ENCODE data around the gene COLQ.
"Not testable (repeated sequence)": the region's sequence is repeated elsewhere in the genome, so short reads cannot be mapped to it uniquely, and the experiment has no call there.

Gene COLQ

DNA sequence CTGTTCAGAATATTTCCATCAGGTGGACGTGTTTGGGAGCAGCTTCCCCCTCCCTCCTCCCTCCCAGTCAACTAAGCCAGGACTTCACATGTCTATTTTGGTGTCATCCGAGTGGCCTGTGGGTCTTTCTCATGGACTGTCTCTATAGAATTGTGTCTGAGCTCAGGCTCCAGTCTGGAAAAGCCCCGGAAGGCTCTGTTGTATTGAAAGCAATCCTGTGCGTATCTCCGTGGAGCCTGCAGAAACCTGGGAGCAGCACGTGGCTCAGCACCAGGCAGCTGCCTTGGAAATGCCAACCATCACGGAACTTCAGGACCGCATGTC, 25.2 kb downstream of the COLQ start:
- Histone ChIP-seq H3K9me3 (ENCODE audit: control insufficient read depth, low read length) (no peaks in the 10 kb centered on the region), H3K27ac (ENCODE audit: insufficient read depth, low read length, poor library complexity, severe bottlenecking) (no peak overlapping the region), H3K4me3 (ENCODE audit: insufficient read depth, low read depth, low read length, poor library complexity, severe bottlenecking) (no peak overlapping the region), H3K4me1 (ENCODE audit: control insufficient read depth, insufficient read depth, low read length, poor library complexity, severe bottlenecking) (no peaks in the 10 kb centered on the region), H3K36me3 (ENCODE audit: control insufficient read depth, insufficient read depth, low read length) (no peaks in the 10 kb centered on the region), H3K27me3 (replicated peaks; ENCODE audit: control insufficient read depth, insufficient read depth, low read length, poor library complexity, severe bottlenecking) (no peaks in the 10 kb centered on the region)
- no peak for DNase-seq

DNA sequence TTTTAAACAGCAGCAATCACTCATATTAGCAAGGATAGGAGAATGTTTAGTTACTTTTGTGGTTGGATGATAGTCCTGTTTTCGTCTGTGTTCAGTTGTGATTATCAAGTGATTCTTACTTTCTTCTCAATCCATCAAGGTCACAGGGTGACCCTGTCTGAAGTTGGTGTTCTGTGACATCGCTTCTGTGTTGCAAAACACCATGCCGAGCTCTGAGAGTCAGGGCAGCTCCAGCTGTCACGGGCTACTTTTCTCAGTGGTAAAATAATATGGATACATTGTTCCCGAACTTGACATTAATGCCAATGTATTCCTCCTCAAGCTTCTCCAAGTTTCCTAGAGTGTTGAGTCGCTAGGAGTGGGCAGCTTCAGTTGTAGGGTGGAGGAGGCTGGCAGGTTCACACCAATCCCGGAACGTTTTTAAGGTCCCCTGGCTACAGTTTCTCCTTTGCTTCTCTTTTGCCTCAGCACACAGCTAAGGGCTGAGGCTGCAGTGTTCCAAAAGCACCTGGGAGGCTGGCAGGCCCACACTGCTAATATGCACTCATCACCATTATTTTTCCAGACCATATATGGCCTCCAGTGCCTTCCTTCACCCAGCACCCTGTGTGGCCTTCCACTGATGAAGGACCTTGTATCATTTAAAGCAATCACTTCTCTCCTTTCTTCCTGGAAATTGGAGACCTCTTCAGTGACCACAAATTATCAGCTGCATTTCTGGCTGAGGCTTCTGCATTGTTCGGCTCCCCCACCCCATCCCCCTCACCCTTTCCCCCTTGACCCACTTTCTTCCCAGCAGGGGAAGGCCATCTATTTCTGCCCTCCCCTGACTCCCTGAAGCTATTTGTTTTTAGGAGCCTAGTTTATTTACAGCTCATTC, 25.8 kb downstream of the COLQ start:
- no peak for DNase-seq
- Histone ChIP-seq H3K9me3 (ENCODE audit: control insufficient read depth, low read length) (no peaks in the 10 kb centered on the region), H3K27ac (ENCODE audit: insufficient read depth, low read length, poor library complexity, severe bottlenecking) (no peak overlapping the region), H3K27me3 (replicated peaks; ENCODE audit: control insufficient read depth, insufficient read depth, low read length, poor library complexity, severe bottlenecking) (no peaks in the 10 kb centered on the region), H3K4me1 (ENCODE audit: control insufficient read depth, insufficient read depth, low read length, poor library complexity, severe bottlenecking) (no peaks in the 10 kb centered on the region), H3K36me3 (ENCODE audit: control insufficient read depth, insufficient read depth, low read length) (no peaks in the 10 kb centered on the region), H3K4me3 (ENCODE audit: insufficient read depth, low read depth, low read length, poor library complexity, severe bottlenecking) (no peak overlapping the region)

DNA sequence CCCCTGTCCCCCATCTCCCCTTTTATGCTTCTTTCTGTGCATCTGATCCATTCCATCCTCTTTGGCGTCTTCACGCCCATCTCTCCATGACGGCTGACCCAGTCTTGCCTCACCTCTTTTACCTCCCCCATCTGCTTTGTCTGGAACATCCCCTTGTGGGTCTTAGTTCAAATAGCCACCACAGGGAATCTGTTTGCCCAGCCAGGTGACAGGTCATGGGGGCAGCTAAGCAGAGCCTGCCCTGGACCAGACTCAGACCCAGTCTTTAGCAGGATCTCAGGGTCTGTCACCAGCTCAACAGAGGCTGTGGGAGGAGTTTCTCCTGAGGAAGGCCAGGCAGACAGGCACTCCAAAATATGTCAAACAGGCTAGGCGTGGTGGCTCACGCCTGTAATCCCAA, 28.1 kb downstream of the COLQ start:
- no peak for DNase-seq
- Histone ChIP-seq H3K4me3 (ENCODE audit: insufficient read depth, low read depth, low read length, poor library complexity, severe bottlenecking) (no peak overlapping the region), H3K36me3 (ENCODE audit: control insufficient read depth, insufficient read depth, low read length) (no peaks in the 10 kb centered on the region), H3K9me3 (ENCODE audit: control insufficient read depth, low read length) (no peaks in the 10 kb centered on the region), H3K27me3 (replicated peaks; ENCODE audit: control insufficient read depth, insufficient read depth, low read length, poor library complexity, severe bottlenecking) (no peaks in the 10 kb centered on the region), H3K27ac (ENCODE audit: insufficient read depth, low read length, poor library complexity, severe bottlenecking) (no peak overlapping the region), H3K4me1 (ENCODE audit: control insufficient read depth, insufficient read depth, low read length, poor library complexity, severe bottlenecking) (no peaks in the 10 kb centered on the region)

DNA sequence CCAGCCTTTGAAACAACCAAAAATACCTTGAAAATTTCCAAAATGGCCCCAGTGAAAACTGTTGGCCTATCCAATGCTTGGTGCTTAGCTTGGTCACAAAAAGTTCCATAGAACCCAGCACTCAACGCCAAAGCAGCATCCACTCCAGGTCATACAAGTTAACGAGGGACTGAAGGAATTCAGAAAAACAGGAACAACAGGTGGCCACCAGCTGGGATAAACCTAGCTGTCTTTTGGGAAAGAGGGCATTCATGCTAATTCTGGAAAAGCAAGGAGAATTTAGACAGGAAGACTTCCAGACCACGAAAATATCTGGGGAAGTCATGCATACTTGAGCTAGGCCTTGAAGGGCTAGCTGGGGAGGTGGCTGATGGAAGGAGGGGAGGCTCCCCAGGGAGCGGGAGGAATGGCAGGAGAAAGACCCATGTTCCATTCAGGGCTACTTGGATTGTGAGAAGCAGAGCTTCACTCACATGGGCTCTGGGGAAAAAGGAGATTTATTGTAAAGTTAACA, 28.6 kb downstream of the COLQ start:
- no peaks in the 10 kb centered on the region for H3K27me3 ChIP-seq (replicated peaks; ENCODE audit: control insufficient read depth, insufficient read depth, low read length, poor library complexity, severe bottlenecking)
- H3K36me3 ChIP-seq (ENCODE audit: control insufficient read depth, insufficient read depth, low read length), result no peaks in the 10 kb centered on the region
- H3K4me3 ChIP-seq (ENCODE audit: insufficient read depth, low read depth, low read length, poor library complexity, severe bottlenecking), result no peak overlapping the region
- H3K27ac ChIP-seq (ENCODE audit: insufficient read depth, low read length, poor library complexity, severe bottlenecking), result no peak overlapping the region
- no peaks in the 10 kb centered on the region for H3K9me3 ChIP-seq (ENCODE audit: control insufficient read depth, low read length)
- DNase-seq, result no peak
- H3K4me1 ChIP-seq (ENCODE audit: control insufficient read depth, insufficient read depth, low read length, poor library complexity, severe bottlenecking), result no peaks in the 10 kb centered on the region

DNA sequence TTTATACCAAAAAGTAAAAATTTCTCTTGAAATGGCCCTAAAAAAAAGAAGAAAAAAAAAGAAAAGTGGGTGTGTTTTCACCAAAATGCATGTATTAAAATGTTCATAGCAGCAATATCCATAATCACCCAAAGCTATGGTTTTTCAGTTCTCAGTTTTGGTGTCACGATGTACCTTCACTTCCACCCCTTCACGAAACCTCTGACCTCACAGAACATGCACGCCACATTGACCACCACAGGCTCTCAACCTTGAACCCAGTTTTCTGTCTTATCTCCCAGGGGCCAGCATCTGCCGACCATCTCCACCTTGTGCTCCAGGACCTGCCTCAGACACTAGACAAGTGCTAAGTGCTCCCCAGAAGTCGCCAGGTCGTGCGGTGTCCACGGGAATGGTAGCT, 30.4 kb downstream of the COLQ start:
- no peaks in the 10 kb centered on the region for H3K9me3 ChIP-seq (ENCODE audit: control insufficient read depth, low read length)
- H3K27ac ChIP-seq (ENCODE audit: insufficient read depth, low read length, poor library complexity, severe bottlenecking), result no peak overlapping the region
- DNase-seq, result no peak
- no peaks in the 10 kb centered on the region for H3K36me3 ChIP-seq (ENCODE audit: control insufficient read depth, insufficient read depth, low read length)
- H3K4me3 ChIP-seq (ENCODE audit: insufficient read depth, low read depth, low read length, poor library complexity, severe bottlenecking), result no peak overlapping the region
- no peaks in the 10 kb centered on the region for H3K27me3 ChIP-seq (replicated peaks; ENCODE audit: control insufficient read depth, insufficient read depth, low read length, poor library complexity, severe bottlenecking)
- H3K4me1 ChIP-seq (ENCODE audit: control insufficient read depth, insufficient read depth, low read length, poor library complexity, severe bottlenecking), result no peaks in the 10 kb centered on the region

DNA sequence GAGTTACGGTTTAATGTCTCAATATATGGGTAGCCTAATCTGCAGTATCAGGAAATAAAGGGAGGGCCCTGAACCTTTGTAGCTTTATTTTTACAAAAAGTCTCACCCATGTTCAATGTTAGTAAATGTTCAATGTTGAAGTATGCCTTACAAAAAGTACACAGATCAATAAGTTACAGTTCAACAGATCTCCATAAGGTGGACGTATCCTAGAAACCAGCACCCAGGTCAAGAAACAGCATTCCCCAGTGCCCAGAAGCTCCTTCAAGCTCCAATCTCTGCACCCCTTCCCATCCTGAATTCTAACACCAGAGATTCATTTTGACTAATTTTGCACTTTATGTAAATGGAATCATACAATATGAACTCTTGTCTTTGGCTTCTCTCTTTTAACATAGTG, 31.3 kb downstream of the COLQ start:
- H3K4me3 ChIP-seq (ENCODE audit: insufficient read depth, low read depth, low read length, poor library complexity, severe bottlenecking), result no peak overlapping the region
- no peaks in the 10 kb centered on the region for H3K4me1 ChIP-seq (ENCODE audit: control insufficient read depth, insufficient read depth, low read length, poor library complexity, severe bottlenecking)
- H3K27me3 ChIP-seq (replicated peaks; ENCODE audit: control insufficient read depth, insufficient read depth, low read length, poor library complexity, severe bottlenecking), result no peaks in the 10 kb centered on the region
- DNase-seq, result no peak
- no peak overlapping the region for H3K27ac ChIP-seq (ENCODE audit: insufficient read depth, low read length, poor library complexity, severe bottlenecking)
- no peaks in the 10 kb centered on the region for H3K36me3 ChIP-seq (ENCODE audit: control insufficient read depth, insufficient read depth, low read length)
- no peaks in the 10 kb centered on the region for H3K9me3 ChIP-seq (ENCODE audit: control insufficient read depth, low read length)

DNA sequence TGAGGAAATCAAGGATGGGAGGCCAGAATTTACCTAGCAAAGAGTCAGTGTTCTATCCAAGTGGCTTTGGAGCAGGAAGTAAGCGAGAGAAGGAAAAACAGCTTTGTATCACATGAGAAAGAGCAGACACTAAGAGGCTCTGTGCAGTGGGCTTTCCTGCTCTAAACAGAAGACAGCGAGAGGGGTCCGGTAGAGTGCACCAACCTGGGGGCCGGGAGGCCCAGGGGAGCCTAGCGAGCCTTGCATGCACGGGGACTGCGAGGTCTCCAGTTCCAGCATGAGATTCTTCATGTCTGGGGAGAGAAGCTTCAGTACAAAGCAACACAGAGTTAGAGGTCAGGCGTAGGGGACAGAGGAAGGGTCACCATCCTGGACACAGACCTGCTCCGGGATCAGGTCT, 33.5 kb downstream of the COLQ start:
- Histone ChIP-seq H3K27me3 (replicated peaks; ENCODE audit: control insufficient read depth, insufficient read depth, low read length, poor library complexity, severe bottlenecking) (no peaks in the 10 kb centered on the region), H3K9me3 (ENCODE audit: control insufficient read depth, low read length) (no peaks in the 10 kb centered on the region), H3K36me3 (ENCODE audit: control insufficient read depth, insufficient read depth, low read length) (no peaks in the 10 kb centered on the region), H3K4me1 (ENCODE audit: control insufficient read depth, insufficient read depth, low read length, poor library complexity, severe bottlenecking) (no peaks in the 10 kb centered on the region), H3K27ac (ENCODE audit: insufficient read depth, low read length, poor library complexity, severe bottlenecking) (no peak overlapping the region), H3K4me3 (ENCODE audit: insufficient read depth, low read depth, low read length, poor library complexity, severe bottlenecking) (no peak overlapping the region)
- no peak for DNase-seq

DNA sequence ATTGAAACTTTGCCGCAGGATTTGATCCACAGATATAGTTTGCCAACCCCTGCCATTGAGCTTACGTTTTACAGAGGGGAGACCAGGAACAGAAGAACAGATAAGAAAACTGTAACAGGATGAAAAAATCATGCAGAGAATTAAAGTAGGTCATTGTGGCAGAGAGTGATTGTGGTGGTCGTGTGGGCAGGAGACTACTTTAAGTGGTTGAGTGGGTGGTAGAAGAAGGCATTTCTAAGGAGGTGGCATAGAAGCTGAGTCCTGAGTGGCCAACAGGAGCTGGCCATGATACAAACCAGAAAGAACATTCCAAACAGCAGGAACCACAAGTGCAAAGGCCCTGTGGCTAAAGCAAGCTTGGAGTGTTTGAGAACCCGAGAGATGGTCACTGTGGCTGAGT, 34.5 kb downstream of the COLQ start:
- no peak overlapping the region for H3K4me3 ChIP-seq (ENCODE audit: insufficient read depth, low read depth, low read length, poor library complexity, severe bottlenecking)
- no peaks in the 10 kb centered on the region for H3K36me3 ChIP-seq (ENCODE audit: control insufficient read depth, insufficient read depth, low read length)
- H3K27me3 ChIP-seq (replicated peaks; ENCODE audit: control insufficient read depth, insufficient read depth, low read length, poor library complexity, severe bottlenecking), result no peaks in the 10 kb centered on the region
- no peaks in the 10 kb centered on the region for H3K9me3 ChIP-seq (ENCODE audit: control insufficient read depth, low read length)
- no peak overlapping the region for H3K27ac ChIP-seq (ENCODE audit: insufficient read depth, low read length, poor library complexity, severe bottlenecking)
- H3K4me1 ChIP-seq (ENCODE audit: control insufficient read depth, insufficient read depth, low read length, poor library complexity, severe bottlenecking), result no peaks in the 10 kb centered on the region
- DNase-seq, result no peak

DNA sequence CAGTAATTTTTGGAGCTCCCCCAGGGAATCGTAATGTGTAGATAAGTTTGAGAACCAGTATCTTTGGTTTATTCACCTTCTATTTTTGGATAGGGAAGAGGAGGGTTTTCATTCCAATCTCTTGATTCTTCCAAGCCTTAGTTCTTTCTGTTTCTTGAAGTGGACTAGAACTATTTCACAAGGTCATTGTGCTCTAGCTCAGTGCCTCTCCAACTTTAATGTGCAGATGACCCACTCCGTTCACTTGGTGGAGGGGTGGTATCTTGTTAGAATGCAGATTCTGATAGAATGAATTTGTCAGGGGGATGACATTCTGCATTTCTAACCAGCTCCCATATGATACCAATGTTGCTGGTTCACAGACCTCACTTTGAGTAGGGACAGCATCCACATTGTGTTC, 35.5 kb downstream of the COLQ start:
- Histone ChIP-seq H3K36me3 (ENCODE audit: control insufficient read depth, insufficient read depth, low read length) (no peaks in the 10 kb centered on the region), H3K9me3 (ENCODE audit: control insufficient read depth, low read length) (no peaks in the 10 kb centered on the region), H3K27me3 (replicated peaks; ENCODE audit: control insufficient read depth, insufficient read depth, low read length, poor library complexity, severe bottlenecking) (no peaks in the 10 kb centered on the region), H3K4me1 (ENCODE audit: control insufficient read depth, insufficient read depth, low read length, poor library complexity, severe bottlenecking) (no peaks in the 10 kb centered on the region), H3K27ac (ENCODE audit: insufficient read depth, low read length, poor library complexity, severe bottlenecking) (no peak overlapping the region), H3K4me3 (ENCODE audit: insufficient read depth, low read depth, low read length, poor library complexity, severe bottlenecking) (no peak overlapping the region)
- DNase-seq, result no peak

DNA sequence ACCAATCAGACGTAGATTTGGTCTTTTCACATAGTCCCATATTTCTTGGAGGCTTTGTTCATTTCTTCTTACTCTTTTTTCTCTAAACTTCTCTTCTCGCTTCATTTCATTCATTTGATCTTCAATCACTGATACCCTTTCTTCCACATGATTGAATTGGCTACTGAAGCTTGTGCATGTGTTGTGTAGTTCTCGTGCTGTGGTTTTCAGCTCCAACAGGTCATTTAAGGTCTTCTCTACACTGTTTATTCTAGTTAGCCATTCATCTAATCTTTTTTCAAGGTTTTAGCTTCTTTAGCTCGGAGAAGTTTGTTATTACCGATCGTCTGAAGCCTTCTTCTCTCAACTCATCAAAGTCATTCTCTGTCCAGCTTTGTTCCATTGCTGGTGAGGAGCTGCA, 37.0 kb downstream of the COLQ start:
- not testable (repeated sequence) for DNase-seq; H3K27ac ChIP-seq (ENCODE audit: insufficient read depth, low read length, poor library complexity, severe bottlenecking); H3K27me3 ChIP-seq (replicated peaks; ENCODE audit: control insufficient read depth, insufficient read depth, low read length, poor library complexity, severe bottlenecking)

More for the DNA sequence above, 37.0 kb downstream of the COLQ start:
- not testable (repeated sequence) for H3K9me3 ChIP-seq (ENCODE audit: control insufficient read depth, low read length); H3K36me3 ChIP-seq (ENCODE audit: control insufficient read depth, insufficient read depth, low read length); H3K4me3 ChIP-seq (ENCODE audit: insufficient read depth, low read depth, low read length, poor library complexity, severe bottlenecking); H3K4me1 ChIP-seq (ENCODE audit: control insufficient read depth, insufficient read depth, low read length, poor library complexity, severe bottlenecking)

Measured in effector memory CD4-positive, alpha-beta T cell (primary cell).